Keratinocyte (primary cell): ENCODE measurements around the gene ZCWPW1. TPM values are rescaled to one million over a fixed set of nuclear protein-coding genes. Genes with fewer than 3 reads are reported as not detected.
"Not testable (repeated sequence)": the region's sequence is repeated elsewhere in the genome, so short reads cannot be mapped to it uniquely, and the experiment has no call there.

Experiments used
- DNase-seq: peaks from one replicate; pipeline ENCODE4 v3.0.0-alpha.2; 2011; ENCODE audit warnings: low read depth, missing footprints, low spot score
- FAIRE-seq: peaks from 2 replicates; lab custom pipeline; 2011; peaks lifted over from hg19 to GRCh38; lab: Jason Lieb, UNC
- H2AFZ ChIP-seq: 2 replicates; pipeline ENCODE4 v1.6.0; 2012; ENCODE audit warnings: low read length, control low read depth, inconsistent platforms; ENCODE audit not compliant: control insufficient read depth
- H3K27ac ChIP-seq: 2 replicates; pipeline ENCODE4 v1.5.1; 2011; ENCODE audit warnings: low read length; ENCODE audit not compliant: control insufficient read depth, insufficient read depth
- H3K27me3 ChIP-seq: 3 replicates; pipeline ENCODE4 v1.6.0; 2011; ENCODE audit warnings: low read length; ENCODE audit not compliant: control insufficient read depth, insufficient read depth; ENCODE audit errors: extremely low read depth
- H3K36me3 ChIP-seq, 2 experiments: 2 replicates in 1 of 2; 3 replicates in 1 of 2; pipeline ENCODE4 v1.5.1; 2011; ENCODE audit warnings: low read length in 2 of 2, mild to moderate bottlenecking in 1 of 2; ENCODE audit not compliant: control insufficient read depth in 2 of 2, insufficient read depth in 2 of 2; ENCODE audit errors: extremely low read depth in 1 of 2
- H3K4me1 ChIP-seq: 3 replicates; pipeline ENCODE4 v1.5.1; 2011; ENCODE audit warnings: low read length; ENCODE audit not compliant: control insufficient read depth, insufficient read depth; ENCODE audit errors: extremely low read depth
- H3K4me2 ChIP-seq: 3 replicates; pipeline ENCODE4 v1.6.0; 2011; ENCODE audit warnings: low read depth, low read length; ENCODE audit not compliant: control insufficient read depth, insufficient read depth; ENCODE audit errors: extremely low read depth
- H3K4me3 ChIP-seq, 3 experiments: fragments of 200-600 bp in 1 of 3; sonication (generic) in 1 of 3; 2 replicates in 2 of 3; 3 replicates in 1 of 3; pipeline ENCODE4 v1.5.1; 2011 to 2016; ENCODE audit warnings: low read length in 3 of 3, mild to moderate bottlenecking in 3 of 3, control low read depth in 2 of 3, inconsistent platforms in 1 of 3, low read depth in 1 of 3, mixed read lengths in 1 of 3, mixed run types in 1 of 3, moderate library complexity in 1 of 3; ENCODE audit not compliant: control insufficient read depth in 2 of 3, insufficient read depth in 2 of 3; ENCODE audit errors: extremely low read depth in 1 of 3
- H3K79me2 ChIP-seq: 2 replicates; pipeline ENCODE4 v1.6.0; 2012; ENCODE audit warnings: low read length; ENCODE audit not compliant: control insufficient read depth, insufficient read depth
- H3K9ac ChIP-seq: 3 replicates; pipeline ENCODE4 v1.6.0; 2011; ENCODE audit warnings: low read length; ENCODE audit not compliant: control insufficient read depth, insufficient read depth; ENCODE audit errors: extremely low read depth
- H3K9me1 ChIP-seq: 3 replicates; pipeline ENCODE4 v1.6.0; 2011; ENCODE audit warnings: low read length; ENCODE audit not compliant: control insufficient read depth, insufficient read depth; ENCODE audit errors: extremely low read depth
- H3K9me3 ChIP-seq: 2 replicates; pipeline ENCODE4 v1.5.1; 2012; ENCODE audit warnings: low read depth, low read length; ENCODE audit not compliant: control insufficient read depth
- H4K20me1 ChIP-seq: 3 replicates; pipeline ENCODE4 v1.6.0; 2011; ENCODE audit warnings: low read length; ENCODE audit not compliant: control insufficient read depth, insufficient read depth; ENCODE audit errors: extremely low read depth
- EZH2 ChIP-seq: IDR thresholded peaks from one replicate; pipeline ENCODE4 v1.6.1; 2012; ENCODE audit warnings: inconsistent platforms, mild to moderate bottlenecking, low read length, moderate library complexity
- dilution Hi-C: fragments of 300-500 bp; cut with MboI; formaldehyde crosslinking; loops from one replicate; pipeline ENCODE4 v1.7.0; 2020; ENCODE audit warnings: low sequenced_read_pairs; ENCODE audit not compliant: extremely low pct_ligation_motif_present
- polyA plus RNA-seq, 5 experiments: library from polyadenylated mRNA; depleted of rRNA in 3 of 5; stranded (reverse) in 3 of 5; stranded (forward) in 1 of 5; unstranded in 1 of 5; fragments of >200 nt; gene quantifications; 1 replicate in 1 of 5; 2 replicates in 3 of 5; 3 replicates in 1 of 5; pipeline versions ENCODE4 v1.2.1 to v1.2.3, GENCODE V29; 2011 to 2012; ENCODE audit warnings: missing spikeins in 2 of 5, low read depth in 1 of 5, low replicate concordance in 1 of 5
- TF ChIP-seq, protein P1 (sequence below), 3 experiments: IDR thresholded peaks in 1 of 3; conservative IDR thresholded peaks in 1 of 3; optimal IDR thresholded peaks in 1 of 3; 2 replicates in 2 of 3; 3 replicates in 1 of 3; pipeline versions ENCODE3 to v1.5.1; 2011; ENCODE audit warnings: low read length in 3 of 3, mild to moderate bottlenecking in 3 of 3, moderate library complexity in 2 of 3, control low read depth in 1 of 3, inconsistent platforms in 1 of 3; ENCODE audit not compliant: insufficient read depth in 2 of 3; ENCODE audit errors: extremely low read depth in 1 of 3

The ZCWPW1 gene
- polyA plus RNA-seq, 1 donor (not counting 4 experiments of a cell fraction or from before 2014, with no cell fraction given) = 1.4 TPM

DNA sequence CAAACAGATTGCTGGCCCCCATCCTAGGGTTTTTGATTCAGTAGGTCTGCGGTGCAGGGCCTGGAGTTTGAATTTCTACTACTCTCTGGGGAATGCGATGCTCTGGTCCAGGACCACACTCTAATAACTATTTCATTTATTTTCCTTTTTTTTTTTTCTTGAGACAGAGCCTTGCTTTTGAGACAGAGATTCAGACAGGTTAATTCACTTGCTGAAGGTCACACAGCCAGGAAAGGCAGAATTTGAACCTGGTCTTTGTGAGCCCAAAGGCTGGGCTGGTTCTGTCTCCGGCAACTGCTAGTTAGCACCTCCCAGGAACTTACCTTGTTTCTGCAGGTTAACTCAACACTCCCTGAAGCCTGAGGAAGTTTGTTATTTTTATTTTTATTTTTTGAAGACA, 24.0 kb upstream of the ZCWPW1 start:
- TF ChIP-seq, protein P1, sequence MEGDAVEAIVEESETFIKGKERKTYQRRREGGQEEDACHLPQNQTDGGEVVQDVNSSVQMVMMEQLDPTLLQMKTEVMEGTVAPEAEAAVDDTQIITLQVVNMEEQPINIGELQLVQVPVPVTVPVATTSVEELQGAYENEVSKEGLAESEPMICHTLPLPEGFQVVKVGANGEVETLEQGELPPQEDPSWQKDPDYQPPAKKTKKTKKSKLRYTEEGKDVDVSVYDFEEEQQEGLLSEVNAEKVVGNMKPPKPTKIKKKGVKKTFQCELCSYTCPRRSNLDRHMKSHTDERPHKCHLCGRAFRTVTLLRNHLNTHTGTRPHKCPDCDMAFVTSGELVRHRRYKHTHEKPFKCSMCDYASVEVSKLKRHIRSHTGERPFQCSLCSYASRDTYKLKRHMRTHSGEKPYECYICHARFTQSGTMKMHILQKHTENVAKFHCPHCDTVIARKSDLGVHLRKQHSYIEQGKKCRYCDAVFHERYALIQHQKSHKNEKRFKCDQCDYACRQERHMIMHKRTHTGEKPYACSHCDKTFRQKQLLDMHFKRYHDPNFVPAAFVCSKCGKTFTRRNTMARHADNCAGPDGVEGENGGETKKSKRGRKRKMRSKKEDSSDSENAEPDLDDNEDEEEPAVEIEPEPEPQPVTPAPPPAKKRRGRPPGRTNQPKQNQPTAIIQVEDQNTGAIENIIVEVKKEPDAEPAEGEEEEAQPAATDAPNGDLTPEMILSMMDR (optimal IDR thresholded peaks at IDR 0.05 in 1 of 3, IDR thresholded peaks at IDR 0.05 in 1 of 3, conservative IDR thresholded peaks at IDR 0.05 in 1 of 3; ENCODE audit: extremely low read depth in 1 of 3, insufficient read depth in 2 of 3, low read length in 3 of 3) = no peak
- no peak for TF ChIP-seq EZH2
- no peak for DNase-seq
- FAIRE-seq = no peak
- no peak overlapping the region for H3K27ac ChIP-seq
- no peaks in the 10 kb centered on the region for H4K20me1 ChIP-seq
- H3K4me3 ChIP-seq = no peak overlapping the region
- no peak overlapping the region for H3K4me2 ChIP-seq
- H3K4me1 ChIP-seq = peaks cover 3% of the 10 kb centered on the region
- no peaks in the 10 kb centered on the region for H3K27me3 ChIP-seq
- no peaks in the 10 kb centered on the region for H3K79me2 ChIP-seq
- no peak overlapping the region for H2AFZ ChIP-seq
- no peaks in the 10 kb centered on the region for H3K9me3 ChIP-seq
- no peak overlapping the region for H3K9ac ChIP-seq
- H3K36me3 ChIP-seq = no peaks in the 10 kb centered on the region
- no peaks in the 10 kb centered on the region for H3K9me1 ChIP-seq
- dilution Hi-C loops = no loop called here

GRCh38 chr7:100449190-100449795, 20.8 kb upstream of the ZCWPW1 start:
- H3K4me2 ChIP-seq = no peak overlapping the region
- dilution Hi-C loops = no loop called here
- H3K4me3 ChIP-seq = no peak overlapping the region
- H3K79me2 ChIP-seq = no peaks in the 10 kb centered on the region
- H3K4me1 ChIP-seq = peaks cover 6% of the 10 kb centered on the region
- H3K27ac ChIP-seq = no peak overlapping the region
- no peak overlapping the region for H2AFZ ChIP-seq
- no peaks in the 10 kb centered on the region for H3K9me3 ChIP-seq
- H3K9ac ChIP-seq = no peak overlapping the region
- H4K20me1 ChIP-seq = no peaks in the 10 kb centered on the region
- FAIRE-seq = no peak
- H3K9me1 ChIP-seq = no peaks in the 10 kb centered on the region
- TF ChIP-seq EZH2 = no peak
- TF ChIP-seq, protein P1 (optimal IDR thresholded peaks at IDR 0.05 in 1 of 3, IDR thresholded peaks at IDR 0.05 in 1 of 3, conservative IDR thresholded peaks at IDR 0.05 in 1 of 3; ENCODE audit: extremely low read depth in 1 of 3, insufficient read depth in 2 of 3, low read length in 3 of 3) = no peak
- no peaks in the 10 kb centered on the region for H3K27me3 ChIP-seq
- no peaks in the 10 kb centered on the region for H3K36me3 ChIP-seq
- no peak for DNase-seq

DNA sequence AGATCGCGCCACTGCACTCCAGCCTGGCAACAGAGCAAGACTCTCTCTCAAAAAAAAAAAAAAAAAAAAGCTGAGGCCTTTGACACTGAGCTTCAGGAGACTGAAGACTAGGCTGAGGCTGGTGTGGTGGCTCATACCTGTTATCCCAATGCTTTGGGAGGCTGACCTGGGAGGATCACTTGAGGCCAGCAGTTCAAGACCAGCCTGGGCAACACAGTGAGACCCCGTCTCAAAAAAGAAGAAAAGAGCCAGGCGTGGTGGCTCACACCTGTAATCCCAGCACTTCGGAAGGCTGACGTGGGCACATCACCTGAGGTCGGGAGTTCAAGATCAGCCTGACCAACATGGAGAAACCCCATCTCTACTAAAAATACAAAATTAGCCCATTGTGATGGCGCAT, 18.9 kb upstream of the ZCWPW1 start:
- dilution Hi-C loops, H3K4me1 ChIP-seq, H3K27ac ChIP-seq, H3K4me2 ChIP-seq, H3K36me3 ChIP-seq, DNase-seq, H3K27me3 ChIP-seq, H3K9me1 ChIP-seq, H2AFZ ChIP-seq, H3K9ac ChIP-seq, FAIRE-seq, H3K79me2 ChIP-seq, H3K9me3 ChIP-seq, H4K20me1 ChIP-seq, H3K4me3 ChIP-seq: not testable (repeated sequence)
